ES-I3 (cell line): ENCODE results near the gene KIF26A.
A peak's percentile ranks its signal among the peaks of the same experiment; 100 is the strongest.

Experiments used
- H3K36me3 ChIP-seq: 2 replicates; pipeline ENCODE4 v1.6.1; 2013; ENCODE audit warnings: mild to moderate bottlenecking, low read length, control low read depth, moderate library complexity; ENCODE audit not compliant: insufficient read depth
- H3K4me1 ChIP-seq: 2 replicates; pipeline ENCODE4 v1.6.1; 2013; ENCODE audit warnings: mild to moderate bottlenecking, control low read depth, low read length; ENCODE audit not compliant: insufficient read depth
- H3K9ac ChIP-seq: 2 replicates; pipeline ENCODE4 v1.6.1; 2013; ENCODE audit warnings: low read depth, mild to moderate bottlenecking, low read length, moderate library complexity
- H3K9me3 ChIP-seq: 2 replicates; pipeline ENCODE4 v1.6.1; 2013; ENCODE audit warnings: mild to moderate bottlenecking, low read length, moderate library complexity; ENCODE audit not compliant: control insufficient read depth, insufficient read depth

KIF26A gene

DNA sequence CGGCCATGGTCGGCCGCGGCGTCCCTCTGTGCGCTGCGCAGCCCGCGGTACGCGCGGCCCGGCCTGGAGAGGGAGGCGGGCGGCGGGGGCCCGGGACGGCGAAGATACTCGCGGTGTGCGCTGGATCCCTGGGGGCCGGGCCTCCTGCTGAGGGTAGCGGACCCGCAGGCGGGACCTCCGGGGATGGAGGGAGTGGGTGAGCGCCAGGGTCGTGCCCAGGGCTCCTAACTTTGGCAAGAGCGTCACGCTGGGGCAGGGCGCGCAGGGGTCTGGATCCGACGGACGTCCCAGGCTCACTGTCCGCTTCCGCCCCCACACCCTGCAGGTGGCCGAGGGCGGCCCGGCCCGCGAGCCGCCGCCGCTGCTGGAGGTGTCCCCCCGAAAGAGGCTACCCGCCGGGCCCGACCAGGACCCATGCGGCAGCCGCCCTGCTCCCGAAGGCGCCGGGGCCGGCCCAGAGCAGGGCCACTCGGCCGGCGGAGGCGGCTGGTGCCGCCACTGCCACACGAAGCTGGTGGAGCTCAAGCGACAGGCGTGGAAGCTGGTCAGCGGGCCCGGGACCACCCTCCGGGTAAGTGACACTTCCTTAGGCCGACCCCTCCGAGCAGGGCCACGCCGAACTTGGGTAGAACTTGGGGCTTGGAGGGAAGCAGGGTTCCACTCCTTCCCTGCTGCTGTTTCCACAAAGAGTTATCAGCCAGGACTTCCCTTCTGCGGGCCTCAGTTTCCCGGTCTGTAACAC lies 502 bp downstream of the KIF26A start:
- Histone ChIP-seq H3K9ac (peak overlapping the region; percentile 71; the same call in 1 of the 2 replicates), H3K4me1 (peaks cover 7% of the 10 kb centered on the region; the same call in 1 of the 2 replicates), H3K36me3 (no peaks in the 10 kb centered on the region), H3K9me3 (no peaks in the 10 kb centered on the region)

DNA sequence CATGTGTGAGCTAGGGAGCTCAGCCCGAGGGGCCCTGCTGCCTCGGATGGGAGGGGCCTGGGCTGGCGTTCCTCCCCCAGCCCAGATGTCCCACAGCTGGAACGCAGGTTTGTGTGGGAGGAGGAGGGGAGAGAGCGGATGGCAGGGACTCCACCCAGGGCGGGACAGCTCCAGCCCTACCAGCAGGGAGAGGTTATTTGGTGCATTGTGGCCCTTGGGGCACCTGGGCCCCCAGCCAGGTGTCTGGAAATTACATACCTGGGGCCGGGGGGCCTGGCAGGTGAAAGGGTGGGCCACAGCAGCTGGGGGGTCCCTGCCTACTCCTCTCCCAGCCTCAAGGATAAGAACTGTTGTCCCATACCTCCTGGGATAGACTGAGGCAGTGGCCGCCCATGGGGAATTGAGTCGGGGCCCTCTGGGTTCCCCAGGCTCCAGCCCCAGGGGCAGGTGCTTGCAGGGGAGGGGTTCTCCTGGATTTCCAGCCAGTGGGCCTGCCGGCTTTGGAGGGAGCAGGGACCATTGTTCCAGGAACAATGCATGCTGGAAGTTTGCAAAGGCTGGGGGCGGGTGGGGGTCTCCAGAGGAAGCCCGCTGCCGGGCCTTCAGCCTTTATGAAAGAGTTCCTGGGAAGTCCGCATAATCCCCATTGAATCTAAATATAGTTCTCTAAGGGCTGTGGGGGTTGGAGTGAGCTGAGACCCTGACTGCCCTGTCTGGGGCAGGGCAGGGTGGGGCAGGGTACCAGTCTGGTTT lies 1.2 kb downstream of the KIF26A start:
- peak overlapping the region; percentile 71 for H3K9ac ChIP-seq
- H3K36me3 ChIP-seq, result no peaks in the 10 kb centered on the region
- H3K4me1 ChIP-seq, result peaks cover 7% of the 10 kb centered on the region; the same call in 1 of the 2 replicates
- H3K9me3 ChIP-seq, result no peaks in the 10 kb centered on the region

DNA sequence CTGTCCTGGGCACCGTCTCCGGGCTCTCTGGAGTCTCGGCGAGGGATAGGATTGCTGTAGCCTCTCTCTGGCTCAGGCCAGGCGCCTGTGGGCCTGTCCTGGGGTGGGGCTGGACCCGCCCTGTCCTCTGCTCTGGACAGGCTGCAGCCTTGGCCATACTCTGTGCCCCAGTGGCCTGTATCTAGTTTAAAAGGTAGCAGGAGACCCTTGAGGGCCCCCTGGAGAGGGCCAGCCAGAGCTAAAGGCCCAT lies 1.8 kb downstream of the KIF26A start:
- H3K9ac ChIP-seq, result peak overlapping the region; percentile 24; the same call in 1 of the 2 replicates

DNA sequence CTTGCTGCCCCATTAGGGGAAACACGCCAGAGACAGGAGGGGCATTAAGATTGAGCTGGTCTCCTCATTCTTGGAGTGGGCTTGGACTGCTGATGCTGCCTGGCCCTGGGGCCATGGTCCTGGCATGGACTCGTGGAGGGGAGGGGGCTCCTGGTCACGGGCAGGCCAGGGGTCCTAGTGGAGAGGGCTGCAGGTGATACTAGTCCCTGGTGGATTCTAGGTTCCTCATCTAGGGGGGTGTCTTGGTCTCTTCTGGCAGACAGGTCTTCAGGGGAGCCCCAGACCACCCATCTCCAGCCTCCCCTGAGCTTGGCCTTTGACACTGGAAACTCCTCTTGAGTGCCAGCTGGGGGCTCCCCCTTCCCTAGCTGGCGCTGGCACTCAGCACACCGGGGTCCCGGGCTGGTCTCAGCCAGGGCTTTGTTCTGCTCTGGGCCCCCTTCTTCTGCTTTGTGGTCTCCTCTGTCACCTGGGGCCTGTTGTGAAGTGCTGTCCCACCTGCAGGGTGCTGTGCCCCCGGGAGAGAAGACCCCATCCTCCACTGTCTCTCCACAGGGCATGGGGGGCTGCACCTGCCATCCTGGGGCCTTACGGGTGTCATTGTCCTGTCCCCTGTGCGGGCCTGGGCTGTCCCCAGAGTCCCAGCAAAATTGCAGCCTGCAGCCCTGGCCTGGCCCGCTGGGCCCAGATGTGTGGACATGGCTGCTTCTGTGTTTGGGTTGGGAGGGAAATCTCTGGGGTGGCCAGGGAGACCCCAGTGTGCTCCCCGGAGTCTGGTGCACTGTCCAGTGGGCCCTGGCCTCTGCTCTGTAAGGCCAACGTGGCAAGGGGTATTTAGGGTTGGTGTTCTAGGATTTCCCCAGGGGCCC lies 2.3 kb downstream of the KIF26A start:
- H3K36me3 ChIP-seq, result no peaks in the 10 kb centered on the region
- peaks cover 7% of the 10 kb centered on the region; the same call in 1 of the 2 replicates for H3K4me1 ChIP-seq
- H3K9me3 ChIP-seq, result no peaks in the 10 kb centered on the region
- peak overlapping the region; percentile 24; the same call in 1 of the 2 replicates for H3K9ac ChIP-seq

More for the DNA sequence above, 1.8 kb downstream of the KIF26A start:
- Histone ChIP-seq H3K4me1 (peaks cover 7% of the 10 kb centered on the region; the same call in 1 of the 2 replicates), H3K9me3 (no peaks in the 10 kb centered on the region), H3K36me3 (no peaks in the 10 kb centered on the region)

DNA sequence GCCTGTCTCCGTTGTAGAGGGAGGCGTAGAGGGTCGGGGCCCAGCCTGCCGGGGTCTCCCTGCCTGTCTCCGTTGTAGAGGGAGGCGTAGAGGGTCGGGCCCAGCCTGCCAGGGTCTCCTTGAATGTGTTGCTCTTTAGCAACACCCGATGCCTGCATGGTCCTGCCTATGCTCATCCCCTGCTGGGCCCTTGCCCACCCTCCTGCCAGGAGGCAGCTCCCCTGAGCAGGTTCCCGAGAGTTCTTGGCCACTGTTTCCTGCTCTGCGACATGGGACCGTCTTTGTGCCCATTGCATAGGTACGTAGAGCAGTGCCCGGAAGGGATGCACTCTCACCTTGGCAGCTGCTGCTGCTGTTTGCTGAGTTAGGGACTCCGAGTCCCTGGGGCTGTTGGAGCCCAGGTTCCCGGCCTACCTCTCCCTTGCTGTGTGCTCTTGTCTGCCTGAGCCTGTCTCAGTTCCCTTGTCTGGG lies 3.3 kb downstream of the KIF26A start:
- no peak overlapping the region for H3K9ac ChIP-seq
- no peaks in the 10 kb centered on the region for H3K9me3 ChIP-seq
- no peaks in the 10 kb centered on the region for H3K36me3 ChIP-seq
- peaks cover 7% of the 10 kb centered on the region; the same call in 1 of the 2 replicates for H3K4me1 ChIP-seq

DNA sequence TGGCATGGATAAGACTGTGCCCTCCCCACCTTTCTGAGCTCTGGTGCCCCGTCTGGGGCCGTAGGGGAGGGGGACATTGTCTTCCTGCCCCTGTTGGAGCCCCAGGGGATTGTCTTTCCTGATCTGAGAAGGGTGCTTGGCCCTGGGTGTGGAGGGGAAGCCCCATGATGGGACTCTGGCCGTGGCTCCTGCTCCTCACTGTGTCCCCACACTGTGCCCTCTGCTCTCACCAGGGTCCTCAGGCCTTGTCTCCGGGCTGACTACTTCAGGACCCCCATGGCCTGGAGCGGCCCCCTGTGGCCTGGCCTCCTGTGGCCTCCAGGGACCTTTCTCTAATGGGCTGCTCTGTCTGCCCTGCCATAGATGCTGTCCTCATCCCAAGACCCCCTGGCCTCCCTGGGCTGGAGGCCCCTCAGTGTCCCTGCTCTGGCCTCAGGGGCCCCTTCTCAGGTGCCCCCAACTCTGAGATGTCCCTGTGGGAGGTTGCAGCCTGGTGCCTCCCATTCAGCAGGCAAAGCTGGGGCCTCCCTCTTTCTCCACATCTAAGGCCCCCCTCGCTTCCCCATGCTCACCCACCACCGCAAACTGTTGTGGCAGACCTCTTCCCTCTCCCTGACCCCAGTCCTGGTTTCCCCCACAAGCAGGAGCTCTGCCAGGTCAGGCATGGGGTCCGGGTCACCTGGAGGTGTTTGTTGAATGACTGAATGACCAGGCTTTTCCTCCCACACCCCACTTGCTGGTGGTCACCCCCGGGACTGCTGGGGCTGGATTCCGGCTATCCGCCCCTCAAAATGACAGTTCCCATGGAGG lies 4.0 kb downstream of the KIF26A start:
- no peaks in the 10 kb centered on the region for H3K36me3 ChIP-seq
- H3K4me1 ChIP-seq, result peaks cover 7% of the 10 kb centered on the region; the same call in 1 of the 2 replicates
- H3K9me3 ChIP-seq, result no peaks in the 10 kb centered on the region
- no peak overlapping the region for H3K9ac ChIP-seq

DNA sequence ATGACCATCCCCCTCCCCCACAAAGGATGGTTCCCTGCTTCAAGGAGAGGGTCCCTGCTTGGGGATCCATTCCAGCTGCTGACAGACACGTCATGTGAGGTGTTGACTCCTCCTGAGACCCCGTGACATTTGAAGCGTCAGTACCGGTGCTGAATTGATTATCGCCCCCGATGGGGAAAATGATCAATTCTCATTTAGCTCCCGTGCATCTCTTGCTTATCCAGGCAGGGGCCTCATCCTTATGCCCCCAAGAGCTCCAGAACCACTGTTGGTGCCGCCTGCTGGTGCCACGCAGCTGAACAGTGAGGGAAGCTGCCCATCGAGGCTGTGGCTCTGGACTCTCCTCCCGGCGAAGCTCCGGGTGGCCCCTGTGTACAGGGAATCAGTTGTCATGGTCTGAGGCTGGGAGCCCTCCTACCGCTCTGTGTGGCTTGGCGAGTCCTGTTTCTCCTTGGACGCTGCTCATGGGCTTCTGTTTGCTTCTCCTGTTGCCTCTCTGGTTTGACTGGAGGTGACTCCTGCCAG lies 4.6 kb downstream of the KIF26A start:
- no peaks in the 10 kb centered on the region for H3K36me3 ChIP-seq
- H3K9ac ChIP-seq, result no peak overlapping the region
- no peaks in the 10 kb centered on the region for H3K9me3 ChIP-seq
- peaks cover 11% of the 10 kb centered on the region for H3K4me1 ChIP-seq

DNA sequence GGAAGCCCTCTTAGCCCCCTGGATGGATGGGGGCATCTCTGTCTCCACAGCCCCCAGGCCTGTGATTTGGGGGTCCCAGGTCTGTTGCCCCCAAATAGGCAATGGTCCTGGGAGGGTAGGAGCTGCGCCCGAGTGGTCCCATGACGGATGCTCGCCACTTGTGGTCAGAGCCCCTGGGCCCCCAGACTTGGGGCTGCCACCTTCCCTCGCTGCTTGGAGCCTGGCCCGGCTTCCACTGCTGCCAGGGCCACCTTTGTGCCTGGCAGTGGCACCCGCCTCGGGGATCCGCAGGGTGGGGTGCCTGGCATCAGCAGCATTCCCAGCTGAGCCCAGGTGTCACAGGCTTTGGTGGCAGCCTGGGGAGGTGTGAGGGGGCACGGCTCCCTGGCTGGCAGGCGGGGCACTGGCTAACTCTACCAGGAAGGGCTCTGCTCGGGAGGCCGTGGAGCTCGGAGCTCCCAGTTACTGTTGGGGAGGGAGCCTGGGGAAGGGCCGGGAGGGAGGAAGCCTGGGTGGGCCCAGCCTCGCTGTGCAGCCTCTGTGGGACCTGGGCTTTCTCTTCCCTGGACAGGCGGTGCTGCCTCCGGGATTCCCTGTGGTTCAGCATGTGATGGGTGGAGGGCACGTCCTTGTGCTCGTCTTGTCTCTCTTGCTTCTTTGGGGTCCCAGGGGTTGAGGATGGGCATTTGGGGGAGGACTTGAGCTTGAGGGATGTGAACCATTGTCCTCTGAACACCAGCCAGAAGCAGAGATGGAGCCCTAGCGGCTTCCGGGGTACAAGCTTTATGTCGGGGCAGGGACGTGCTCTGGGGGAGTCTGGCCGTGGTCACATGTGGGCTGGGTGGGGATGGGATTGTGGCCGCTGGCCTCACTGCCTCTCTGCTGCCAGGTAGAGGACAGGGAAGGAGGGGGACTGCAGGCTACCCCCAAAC lies 5.4 kb downstream of the KIF26A start:
- H3K36me3 ChIP-seq, result no peaks in the 10 kb centered on the region
- H3K9me3 ChIP-seq, result no peaks in the 10 kb centered on the region
- H3K4me1 ChIP-seq, result peaks cover 17% of the 10 kb centered on the region
- H3K9ac ChIP-seq, result no peak overlapping the region

DNA sequence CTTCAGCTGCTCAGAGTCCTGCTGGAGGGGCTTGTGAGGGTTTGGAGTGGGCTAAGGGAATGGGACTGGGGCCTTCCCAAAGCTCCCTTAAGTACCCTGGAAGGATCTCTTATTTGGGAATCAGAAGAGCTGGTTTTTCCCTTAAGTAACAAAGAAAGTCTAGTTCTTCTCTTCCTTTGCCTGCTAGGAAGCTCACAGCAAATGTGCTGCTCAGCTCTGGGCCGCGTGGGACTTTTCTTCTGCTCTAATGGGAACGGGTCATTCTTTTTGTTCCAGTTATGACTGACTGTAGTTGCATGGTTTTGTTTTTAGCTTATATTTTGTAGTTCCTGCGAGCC lies 6.0 kb downstream of the KIF26A start:
- Histone ChIP-seq H3K9ac (no peak overlapping the region), H3K36me3 (no peaks in the 10 kb centered on the region), H3K9me3 (no peaks in the 10 kb centered on the region), H3K4me1 (peaks cover 23% of the 10 kb centered on the region)

DNA sequence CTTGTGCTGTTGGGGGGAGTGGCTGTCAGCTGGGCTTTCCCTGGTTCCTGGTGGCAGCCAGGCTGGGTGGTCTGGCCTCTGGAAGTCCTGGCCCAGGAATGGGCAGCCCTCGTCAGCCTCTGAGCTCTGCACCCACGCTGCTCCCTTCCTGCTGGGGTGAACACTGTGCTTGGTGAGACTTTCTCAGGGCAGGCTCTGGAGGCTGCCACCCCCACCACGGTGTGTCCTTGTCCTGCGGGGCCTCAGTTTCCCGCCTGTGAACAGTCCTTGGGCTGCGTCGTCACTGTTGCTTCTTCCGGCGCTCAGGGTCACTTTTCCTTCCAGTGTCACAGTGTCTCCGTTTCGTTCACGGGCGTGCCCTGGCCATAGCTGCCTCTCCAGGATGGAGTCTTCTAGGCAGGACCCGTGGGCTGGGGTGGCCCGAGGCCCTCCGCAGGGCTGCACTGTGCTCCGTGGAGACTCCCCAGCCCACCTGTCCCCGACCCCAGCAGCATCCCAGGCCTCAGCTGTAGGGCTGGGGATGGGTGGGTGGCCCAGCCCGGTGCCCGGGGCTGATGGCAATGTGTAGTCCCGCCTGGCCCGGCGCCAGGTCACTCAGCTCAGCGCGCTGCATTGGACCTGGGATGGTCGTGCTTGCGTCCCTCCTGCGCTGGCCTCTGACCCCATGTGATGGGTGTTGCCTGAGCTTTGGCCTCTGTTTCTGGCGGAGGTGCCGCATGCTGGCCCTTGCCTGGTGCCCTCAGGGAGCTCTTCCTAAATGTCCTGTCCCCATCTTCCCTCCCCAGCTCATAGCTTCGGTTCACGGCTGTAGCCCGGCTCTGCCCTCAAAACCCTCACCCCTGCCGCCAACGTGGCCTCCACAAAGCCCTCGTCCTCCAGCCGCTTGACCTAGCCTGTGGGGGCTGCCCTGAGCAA lies 6.8 kb downstream of the KIF26A start:
- H3K4me1 ChIP-seq, result peaks cover 25% of the 10 kb centered on the region
- H3K36me3 ChIP-seq, result no peaks in the 10 kb centered on the region

DNA sequence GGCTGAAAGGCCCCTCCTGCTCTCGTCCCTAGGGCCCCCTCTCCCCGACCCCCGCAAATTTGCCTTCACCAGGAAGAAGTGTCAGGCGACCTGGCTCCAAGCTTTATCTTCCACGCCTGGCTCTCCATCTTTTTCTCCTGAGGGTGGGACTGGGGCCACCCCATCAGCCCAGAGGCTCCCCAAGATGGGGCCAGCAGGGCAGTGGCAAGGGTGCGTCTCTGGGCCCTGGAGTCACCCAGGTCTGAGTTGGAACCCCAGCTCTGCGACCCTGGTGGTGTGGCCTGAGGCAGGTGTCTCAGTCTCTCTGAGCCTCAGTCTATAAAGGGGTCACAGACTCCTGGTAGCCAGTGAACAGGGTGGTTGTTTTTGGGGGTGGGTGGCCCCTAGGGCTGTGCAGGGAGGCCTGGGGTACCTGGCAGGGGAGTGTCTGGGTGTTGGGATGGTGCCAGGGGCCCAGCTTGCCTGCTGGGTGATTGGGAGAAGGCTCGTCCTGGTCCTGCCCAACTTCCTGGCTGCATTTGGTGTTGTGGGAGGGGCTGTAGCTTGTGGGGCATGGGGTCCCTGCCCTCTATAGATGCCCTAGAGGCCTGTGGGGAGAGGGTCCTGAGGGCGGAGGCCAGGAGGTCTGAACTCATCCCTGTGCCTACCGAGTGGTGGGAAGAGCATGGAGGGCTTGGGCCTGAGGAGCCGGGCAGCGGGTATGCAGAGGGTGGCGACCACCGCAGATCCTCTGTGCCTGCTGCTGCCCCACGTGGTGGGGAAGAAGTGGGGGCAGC lies 7.6 kb downstream of the KIF26A start:
- Histone ChIP-seq H3K36me3 (no peaks in the 10 kb centered on the region), H3K9ac (no peak overlapping the region), H3K9me3 (no peaks in the 10 kb centered on the region), H3K4me1 (peaks cover 28% of the 10 kb centered on the region)

More for the DNA sequence above, 6.8 kb downstream of the KIF26A start:
- no peak overlapping the region for H3K9ac ChIP-seq
- H3K9me3 ChIP-seq, result no peaks in the 10 kb centered on the region
